ENCODE results near the gene PLEKHM2.

Gene PLEKHM2

DNA sequence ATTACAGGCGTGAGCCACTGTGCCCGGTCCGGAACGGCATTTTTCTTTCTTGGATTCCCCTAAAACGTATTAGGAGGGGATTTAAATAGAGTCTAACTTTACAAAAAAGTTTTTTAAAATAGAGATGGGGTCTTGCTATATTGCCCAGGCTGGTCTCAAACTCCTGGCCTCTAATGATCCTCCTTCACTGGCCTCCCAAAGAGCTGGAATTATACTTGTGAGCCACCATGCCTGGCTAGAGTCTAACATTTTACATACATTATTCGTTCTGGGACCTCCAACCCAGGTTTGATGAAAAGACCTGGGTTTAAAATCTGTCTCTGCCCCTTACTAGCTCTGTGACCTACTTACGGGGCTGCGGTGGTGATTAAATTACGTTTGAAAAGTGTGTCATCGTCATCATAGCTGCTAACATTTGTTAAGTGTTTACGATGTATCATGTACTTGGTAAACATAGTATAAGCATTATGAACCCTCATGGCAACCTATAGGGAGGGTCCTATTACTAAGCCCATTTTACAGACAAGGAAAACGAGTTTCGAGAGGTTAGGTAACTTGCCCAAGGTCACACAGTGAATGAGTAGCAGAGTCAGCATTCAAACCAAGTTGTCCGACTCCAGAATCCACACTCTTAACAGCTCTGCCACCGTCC lies 24.5 kb downstream of the PLEKHM2 start:
- H3K4me3 ChIP-seq (ENCODE audit: low read depth, low read length), result no peak overlapping the region
- TF ChIP-seq, protein P1, sequence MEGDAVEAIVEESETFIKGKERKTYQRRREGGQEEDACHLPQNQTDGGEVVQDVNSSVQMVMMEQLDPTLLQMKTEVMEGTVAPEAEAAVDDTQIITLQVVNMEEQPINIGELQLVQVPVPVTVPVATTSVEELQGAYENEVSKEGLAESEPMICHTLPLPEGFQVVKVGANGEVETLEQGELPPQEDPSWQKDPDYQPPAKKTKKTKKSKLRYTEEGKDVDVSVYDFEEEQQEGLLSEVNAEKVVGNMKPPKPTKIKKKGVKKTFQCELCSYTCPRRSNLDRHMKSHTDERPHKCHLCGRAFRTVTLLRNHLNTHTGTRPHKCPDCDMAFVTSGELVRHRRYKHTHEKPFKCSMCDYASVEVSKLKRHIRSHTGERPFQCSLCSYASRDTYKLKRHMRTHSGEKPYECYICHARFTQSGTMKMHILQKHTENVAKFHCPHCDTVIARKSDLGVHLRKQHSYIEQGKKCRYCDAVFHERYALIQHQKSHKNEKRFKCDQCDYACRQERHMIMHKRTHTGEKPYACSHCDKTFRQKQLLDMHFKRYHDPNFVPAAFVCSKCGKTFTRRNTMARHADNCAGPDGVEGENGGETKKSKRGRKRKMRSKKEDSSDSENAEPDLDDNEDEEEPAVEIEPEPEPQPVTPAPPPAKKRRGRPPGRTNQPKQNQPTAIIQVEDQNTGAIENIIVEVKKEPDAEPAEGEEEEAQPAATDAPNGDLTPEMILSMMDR (IDR thresholded peaks at IDR 0.05; ENCODE audit: low read depth, low read length), result no peak

DNA sequence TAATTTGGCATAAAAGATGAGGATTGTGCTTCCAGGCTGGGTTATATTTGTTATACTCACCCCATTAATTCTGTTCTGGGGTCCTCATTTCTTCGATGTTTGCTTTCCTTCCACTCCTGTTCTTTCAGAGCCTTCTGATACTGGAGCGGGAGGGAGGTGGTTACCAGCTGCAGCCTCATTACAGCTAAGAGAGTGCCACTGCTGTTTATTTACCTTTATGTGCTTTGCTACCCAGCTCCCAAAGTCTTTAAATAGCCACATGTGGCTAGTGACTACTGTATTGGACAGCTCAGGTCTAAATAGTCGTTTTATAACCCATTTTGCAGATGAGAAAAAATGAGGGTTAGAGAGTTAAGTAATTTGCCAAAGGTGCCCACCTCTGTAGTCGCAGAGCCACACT lies 25.1 kb downstream of the PLEKHM2 start:
- TF ChIP-seq, protein P1 (IDR thresholded peaks at IDR 0.05; ENCODE audit: low read depth, low read length), result no peak
- no peak overlapping the region for H3K4me3 ChIP-seq (ENCODE audit: low read depth, low read length)

DNA sequence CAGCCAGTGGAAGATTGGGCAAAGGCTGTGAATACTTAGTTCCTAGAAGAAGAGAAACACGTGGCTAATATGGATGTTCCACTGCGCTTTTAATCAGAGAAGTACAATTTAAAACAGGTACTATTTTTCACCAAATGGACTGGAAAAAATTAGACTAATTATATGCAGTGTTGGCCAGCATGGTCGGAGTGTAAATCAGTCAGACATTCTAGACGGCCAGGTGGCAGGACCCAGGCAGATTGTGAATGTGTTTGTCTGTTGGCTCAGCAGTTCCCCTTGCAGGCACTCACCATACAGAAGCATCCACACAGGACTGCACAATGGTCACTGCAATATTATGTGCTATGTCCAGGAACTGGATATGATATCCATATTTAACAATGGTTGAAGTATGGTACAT lies 28.0 kb downstream of the PLEKHM2 start:
- TF ChIP-seq, protein P1 (IDR thresholded peaks at IDR 0.05; ENCODE audit: low read depth, low read length), result no peak
- no peak overlapping the region for H3K4me3 ChIP-seq (ENCODE audit: low read depth, low read length)

DNA sequence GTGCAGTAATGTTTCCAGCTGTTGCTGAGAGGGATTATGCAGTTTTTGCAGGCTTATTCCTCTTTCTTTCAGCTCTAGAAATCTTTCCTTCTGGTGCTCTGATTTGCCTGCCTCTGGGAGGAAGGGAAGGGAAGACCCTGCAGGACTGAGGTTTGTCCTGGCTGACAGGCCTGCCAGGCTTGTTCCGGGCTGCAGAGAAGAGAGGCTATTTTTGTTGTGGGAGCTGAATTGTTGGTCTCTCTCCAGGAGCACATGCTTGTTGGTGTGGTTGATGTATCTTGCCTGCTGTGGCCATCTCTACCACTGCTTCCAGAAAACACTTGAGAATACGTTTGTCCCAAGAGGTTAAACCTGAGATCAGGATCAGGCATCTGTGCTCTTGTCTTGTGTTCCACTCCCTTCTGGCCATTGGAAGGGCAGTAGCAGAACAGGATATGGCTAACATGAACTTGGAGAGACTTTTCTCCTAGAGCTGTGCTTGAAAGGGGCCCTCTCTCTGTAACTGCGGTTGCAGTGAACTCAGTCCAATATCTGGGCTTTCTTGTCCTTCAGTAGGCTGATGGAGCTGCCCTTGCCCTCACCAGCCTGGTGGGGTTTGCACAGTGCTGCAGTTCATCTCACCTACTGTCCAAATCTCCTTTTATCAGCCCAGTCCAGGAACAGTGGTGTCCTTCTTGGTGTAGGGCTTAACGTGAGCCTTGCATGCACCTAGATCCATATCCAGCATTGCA lies 30.5 kb downstream of the PLEKHM2 start:
- TF ChIP-seq, protein P1 (IDR thresholded peaks at IDR 0.05; ENCODE audit: low read depth, low read length), result no peak
- H3K4me3 ChIP-seq (ENCODE audit: low read depth, low read length), result no peak overlapping the region

DNA sequence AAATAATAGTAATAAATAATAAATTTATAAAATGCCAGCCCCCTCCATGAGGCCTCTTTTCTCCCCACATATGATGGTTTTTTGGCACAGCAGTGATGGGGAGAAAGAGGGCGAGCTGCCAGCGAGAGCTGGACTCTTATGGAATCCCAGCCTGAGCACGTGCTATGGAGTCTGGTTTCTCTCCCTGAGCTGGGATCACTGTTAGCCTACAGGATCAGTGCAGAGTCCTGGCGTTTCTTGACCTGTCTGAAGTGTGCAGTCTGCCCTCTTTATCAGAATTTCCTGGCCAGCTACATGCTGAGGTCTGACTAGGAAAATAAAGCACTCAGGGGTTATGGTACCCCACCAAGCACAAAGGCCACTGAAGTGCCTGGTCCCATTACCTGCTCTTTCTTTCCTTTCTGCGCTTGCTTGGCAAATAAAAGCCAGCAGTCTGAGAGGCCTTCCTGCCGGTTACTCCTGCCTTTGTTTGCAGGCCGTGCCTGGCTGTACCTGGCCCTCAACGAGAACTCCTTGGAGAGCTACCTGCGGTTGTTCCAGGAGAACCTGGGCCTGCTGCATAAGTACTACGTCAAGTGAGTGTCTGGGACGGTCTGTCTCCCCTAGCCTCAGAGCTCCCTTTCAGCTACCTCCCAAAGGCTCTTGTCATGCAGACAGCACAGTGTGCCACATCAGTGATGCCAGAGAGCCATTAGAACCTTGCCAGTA lies 33.5 kb downstream of the PLEKHM2 start:
- H3K4me3 ChIP-seq (ENCODE audit: low read depth, low read length), result no peak overlapping the region
- TF ChIP-seq, protein P1 (IDR thresholded peaks at IDR 0.05; ENCODE audit: low read depth, low read length), result no peak

DNA sequence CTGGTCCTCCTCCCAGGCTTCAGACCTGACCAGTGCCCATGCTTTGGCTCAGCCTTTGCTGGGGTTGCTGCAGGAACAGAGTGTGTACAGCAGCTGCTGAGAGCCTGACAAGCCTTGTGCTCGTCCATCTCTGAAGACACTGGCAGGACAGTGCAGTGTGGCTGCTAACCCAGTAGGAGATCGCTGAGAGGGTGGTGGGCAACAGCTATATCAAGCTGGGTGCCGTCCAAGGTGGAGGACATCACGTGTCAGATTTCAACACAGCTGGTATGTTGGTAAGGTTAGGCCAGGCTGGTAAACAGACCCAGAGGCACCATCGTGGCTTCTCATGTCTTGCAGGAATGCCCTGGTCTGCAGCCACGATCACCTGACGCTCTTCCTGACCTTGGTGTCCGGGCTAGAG lies 34.1 kb downstream of the PLEKHM2 start:
- TF ChIP-seq, protein P1 (IDR thresholded peaks at IDR 0.05; ENCODE audit: low read depth, low read length), result no peak
- H3K4me3 ChIP-seq (ENCODE audit: low read depth, low read length), result no peak overlapping the region
